ENCODE data around the gene MEGF9. TPM values are rescaled to one million over a fixed set of nuclear protein-coding genes. Genes with fewer than 3 reads are reported as not detected.

The MEGF9 gene
- total RNA-seq, 2 donors from 2014 or later, result 15.3 to 23.8 TPM

DNA sequence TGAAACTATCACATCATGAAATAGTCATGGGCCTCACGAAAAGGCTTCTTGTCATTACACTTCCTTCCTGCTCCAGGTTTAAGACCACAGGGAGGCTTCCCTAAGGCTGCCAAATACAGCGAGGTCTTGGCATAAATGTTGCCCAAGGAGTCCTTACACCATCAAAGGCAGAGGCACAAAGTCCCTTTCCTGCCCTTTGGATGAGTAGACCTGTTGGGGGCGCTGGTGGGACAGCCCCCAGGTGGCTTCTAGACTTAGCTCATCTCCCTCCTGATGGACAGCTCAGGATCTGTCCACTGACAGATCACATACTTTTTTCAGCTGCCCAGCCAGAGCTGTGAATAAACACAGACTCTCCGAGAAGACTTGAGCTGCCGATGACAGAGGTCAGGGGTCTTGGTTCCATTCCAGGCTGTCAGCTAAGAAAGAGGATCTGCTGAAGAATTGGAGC, 15.5 kb upstream of the MEGF9 start:
- Histone ChIP-seq H3K9me3 (no peaks in the 10 kb centered on the region), H3K4me3 (no peak overlapping the region), H3K27ac (no peak overlapping the region), H3K27me3 (no peaks in the 10 kb centered on the region), H3K4me1 (peaks cover 0 to 34% of the 10 kb centered on the region in 2 donors), H3K36me3 (no peaks in the 10 kb centered on the region)
- DNase-seq (ENCODE audit: low spot score), result peak; percentile 57
- TF ChIP-seq, protein P1, sequence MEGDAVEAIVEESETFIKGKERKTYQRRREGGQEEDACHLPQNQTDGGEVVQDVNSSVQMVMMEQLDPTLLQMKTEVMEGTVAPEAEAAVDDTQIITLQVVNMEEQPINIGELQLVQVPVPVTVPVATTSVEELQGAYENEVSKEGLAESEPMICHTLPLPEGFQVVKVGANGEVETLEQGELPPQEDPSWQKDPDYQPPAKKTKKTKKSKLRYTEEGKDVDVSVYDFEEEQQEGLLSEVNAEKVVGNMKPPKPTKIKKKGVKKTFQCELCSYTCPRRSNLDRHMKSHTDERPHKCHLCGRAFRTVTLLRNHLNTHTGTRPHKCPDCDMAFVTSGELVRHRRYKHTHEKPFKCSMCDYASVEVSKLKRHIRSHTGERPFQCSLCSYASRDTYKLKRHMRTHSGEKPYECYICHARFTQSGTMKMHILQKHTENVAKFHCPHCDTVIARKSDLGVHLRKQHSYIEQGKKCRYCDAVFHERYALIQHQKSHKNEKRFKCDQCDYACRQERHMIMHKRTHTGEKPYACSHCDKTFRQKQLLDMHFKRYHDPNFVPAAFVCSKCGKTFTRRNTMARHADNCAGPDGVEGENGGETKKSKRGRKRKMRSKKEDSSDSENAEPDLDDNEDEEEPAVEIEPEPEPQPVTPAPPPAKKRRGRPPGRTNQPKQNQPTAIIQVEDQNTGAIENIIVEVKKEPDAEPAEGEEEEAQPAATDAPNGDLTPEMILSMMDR (IDR thresholded peaks at IDR 0.05), result peak in 1 of 2 donors; percentile 23

DNA sequence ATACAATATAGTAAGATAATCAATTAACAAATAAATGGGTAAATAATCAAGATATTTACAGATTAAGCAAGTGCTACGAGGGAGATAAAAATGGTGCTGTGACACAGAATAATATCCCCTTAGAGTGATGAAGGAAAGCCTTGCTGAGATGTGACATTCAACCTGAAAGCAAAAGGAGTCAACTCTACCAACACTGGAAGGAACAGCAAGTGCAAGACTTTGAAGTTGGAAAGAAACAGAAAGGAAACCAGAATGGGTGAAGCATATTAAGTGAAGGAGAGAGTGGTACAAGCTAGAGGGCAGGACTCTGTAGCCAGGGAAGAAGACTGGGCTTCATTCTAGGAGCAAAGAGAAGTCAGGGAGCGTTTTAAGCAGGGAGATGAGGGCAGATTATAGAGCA, 12.2 kb upstream of the MEGF9 start:
- TF ChIP-seq, protein P1 (IDR thresholded peaks at IDR 0.05), result no peak
- no peak for DNase-seq (ENCODE audit: low spot score)

DNA sequence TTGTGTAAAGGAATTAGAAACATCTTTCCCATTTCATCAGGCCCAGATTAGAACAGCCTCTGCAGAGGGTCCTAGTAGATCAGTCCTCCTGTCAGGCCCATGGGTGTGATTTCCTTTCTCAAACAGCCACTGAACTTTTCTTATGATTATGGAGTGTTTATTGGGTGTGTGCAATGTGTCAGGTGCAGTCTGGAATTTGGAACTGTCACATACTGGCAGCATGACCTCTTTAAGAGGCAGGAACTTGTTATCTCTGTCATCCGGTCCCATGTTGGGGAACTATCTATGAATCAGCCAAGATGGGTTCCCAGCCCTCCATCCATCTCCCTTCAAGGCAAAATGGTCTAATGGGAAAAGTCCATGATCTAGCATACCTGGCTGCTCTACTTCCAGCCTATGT, 11.6 kb upstream of the MEGF9 start:
- TF ChIP-seq, protein P1 (IDR thresholded peaks at IDR 0.05), result no peak
- Histone ChIP-seq H3K27me3 (no peaks in the 10 kb centered on the region), H3K27ac (no peak overlapping the region), H3K4me1 (peaks cover 0 to 21% of the 10 kb centered on the region in 2 donors), H3K9me3 (no peaks in the 10 kb centered on the region), H3K36me3 (no peaks in the 10 kb centered on the region), H3K4me3 (no peak overlapping the region)
- no peak for DNase-seq (ENCODE audit: low spot score)

More for the DNA sequence above, 12.2 kb upstream of the MEGF9 start:
- Histone ChIP-seq H3K9me3 (no peaks in the 10 kb centered on the region), H3K4me1 (peaks cover 0 to 26% of the 10 kb centered on the region in 2 donors), H3K27ac (no peak overlapping the region), H3K27me3 (no peaks in the 10 kb centered on the region), H3K4me3 (no peak overlapping the region), H3K36me3 (no peaks in the 10 kb centered on the region)

DNA sequence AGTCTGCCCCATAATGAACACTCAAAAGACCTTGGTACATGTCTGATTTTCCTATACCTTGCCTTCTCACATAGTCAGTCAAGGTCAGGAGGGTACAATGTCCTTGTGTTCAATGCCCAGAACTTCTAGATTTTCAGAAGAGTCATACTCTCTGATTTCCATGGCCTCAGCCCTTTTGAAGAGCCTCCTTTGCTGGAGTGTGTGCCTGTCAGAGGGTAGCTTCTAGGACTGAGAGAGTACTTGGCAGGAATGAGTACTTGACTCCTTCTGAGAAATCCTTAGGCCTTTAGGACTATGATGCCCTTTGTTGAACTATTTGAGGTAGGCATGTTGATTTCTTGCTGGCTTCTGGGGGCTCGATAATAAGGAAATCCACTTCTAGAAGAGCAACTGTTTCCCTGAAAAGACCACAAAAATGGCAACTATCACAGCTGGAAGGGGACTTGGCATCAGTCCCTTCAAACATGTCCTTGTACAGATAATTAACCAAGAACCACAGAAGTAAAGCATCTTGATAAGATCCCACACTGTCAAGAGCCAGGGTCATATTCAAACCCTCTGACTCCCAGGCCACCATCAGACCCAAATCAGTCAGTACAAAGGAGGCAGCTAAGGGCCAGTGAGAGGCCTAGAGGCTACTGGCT, 10.6 kb upstream of the MEGF9 start:
- DNase-seq (ENCODE audit: low spot score), result no peak
- no peaks in the 10 kb centered on the region for H3K27me3 ChIP-seq
- no peaks in the 10 kb centered on the region for H3K36me3 ChIP-seq
- peaks cover 0 to 11% of the 10 kb centered on the region in 2 donors for H3K4me1 ChIP-seq
- no peak overlapping the region for H3K27ac ChIP-seq
- no peaks in the 10 kb centered on the region for H3K9me3 ChIP-seq
- TF ChIP-seq, protein P1 (IDR thresholded peaks at IDR 0.05), result no peak
- no peak overlapping the region for H3K4me3 ChIP-seq

DNA sequence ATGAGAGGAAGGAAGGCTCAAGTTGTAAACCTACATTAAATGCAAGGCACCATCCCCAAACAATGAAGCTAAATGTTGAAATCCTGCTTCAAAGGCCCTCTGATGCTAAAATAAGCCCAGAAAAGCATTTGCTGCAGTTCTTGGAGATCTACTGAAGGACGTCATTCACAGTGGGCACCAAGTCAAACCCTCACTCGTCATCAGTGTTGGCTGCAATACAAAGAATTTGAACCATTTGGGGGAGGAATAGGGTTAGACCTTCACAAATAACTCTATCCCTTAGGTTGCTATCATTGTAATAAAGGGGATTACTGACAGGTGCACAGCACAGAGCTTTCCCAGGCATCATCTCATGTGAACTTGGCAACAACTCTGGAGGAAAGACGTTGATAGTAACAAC, 9.3 kb upstream of the MEGF9 start:
- TF ChIP-seq, protein P1 (IDR thresholded peaks at IDR 0.05), result no peak
- H3K36me3 ChIP-seq, result no peaks in the 10 kb centered on the region
- no peak for DNase-seq (ENCODE audit: low spot score)

DNA sequence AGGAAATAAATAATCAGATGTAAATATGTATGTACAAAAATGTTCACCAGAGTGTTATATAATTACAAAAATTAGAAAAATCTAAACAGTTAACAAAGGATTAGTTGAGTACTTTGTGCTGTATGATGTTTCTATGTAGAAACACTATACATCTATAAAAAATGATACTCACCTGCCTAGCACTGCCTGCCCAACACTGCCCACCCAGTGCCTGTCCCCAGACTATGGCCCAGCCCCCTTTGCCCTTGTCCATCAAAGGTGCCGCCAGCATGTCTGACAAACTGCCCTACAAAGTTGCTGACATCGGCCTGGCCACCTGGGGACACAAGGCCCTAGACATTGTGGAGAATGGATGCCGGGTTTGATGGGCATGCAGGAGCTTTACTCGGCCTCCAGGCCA, 6.1 kb upstream of the MEGF9 start:
- Histone ChIP-seq H3K36me3 (no peaks in the 10 kb centered on the region), H3K4me3 (no peak overlapping the region), H3K4me1 (peaks cover 0 to 9% of the 10 kb centered on the region in 2 donors), H3K9me3 (no peaks in the 10 kb centered on the region), H3K27ac (no peak overlapping the region), H3K27me3 (no peaks in the 10 kb centered on the region)
- TF ChIP-seq, protein P1 (IDR thresholded peaks at IDR 0.05), result no peak
- no peak for DNase-seq (ENCODE audit: low spot score)

More for the DNA sequence above, 9.3 kb upstream of the MEGF9 start:
- H3K27me3 ChIP-seq, result no peaks in the 10 kb centered on the region
- no peak overlapping the region for H3K27ac ChIP-seq
- no peaks in the 10 kb centered on the region for H3K9me3 ChIP-seq
- no peak overlapping the region for H3K4me3 ChIP-seq
- peaks cover 0 to 8% of the 10 kb centered on the region in 2 donors for H3K4me1 ChIP-seq
